ENCODE measurements around the gene GPM6B.

Gene GPM6B

DNA sequence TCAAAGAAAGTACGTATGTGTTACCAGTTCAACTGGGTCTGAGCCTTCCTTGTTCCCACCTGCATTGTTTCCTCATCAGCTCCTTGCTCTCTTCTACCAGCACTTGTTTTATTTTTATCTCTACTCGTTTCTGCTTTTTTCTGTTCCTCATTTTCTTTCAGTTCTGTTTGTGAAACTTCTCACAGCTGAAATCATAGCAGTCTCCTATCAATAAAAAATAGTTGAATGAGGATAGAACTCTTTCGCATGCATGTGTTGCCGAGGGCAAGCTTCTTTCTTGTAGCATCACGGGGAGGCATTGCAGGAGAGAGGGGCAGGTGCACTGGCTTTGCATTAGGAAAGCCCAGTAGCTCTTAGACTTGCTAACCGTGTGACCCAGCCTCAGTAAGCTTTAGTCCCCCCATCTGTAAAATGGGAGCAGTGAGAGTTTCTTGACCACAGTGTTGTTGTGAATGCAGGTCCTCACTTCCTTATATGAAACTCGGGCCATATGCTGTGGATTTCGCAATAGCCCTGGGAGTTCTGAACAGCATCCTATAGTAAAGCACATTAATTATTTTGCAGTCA is 57.7 kb downstream of the GPM6B start:
- DNase-seq (ENCODE audit: low read depth in 1 of 2, low spot score in 1 of 2), result peak; percentile 61 to 65
- Histone ChIP-seq H3K27me3 (ENCODE audit: insufficient read depth, poor library complexity, severe bottlenecking) (no peaks in the 10 kb centered on the region), H3K27ac (replicated peaks) (peak overlapping the region; percentile 56), H3K4me3 (replicated peaks; ENCODE audit: insufficient read depth, low read length) (no peak overlapping the region)
- TF ChIP-seq GABPA (IDR thresholded peaks at IDR 0.05; ENCODE audit: low read depth), result no peak
- TF ChIP-seq SPI1 (IDR thresholded peaks at IDR 0.05; ENCODE audit: borderline replicate concordance, low read depth), result peak; percentile 92

DNA sequence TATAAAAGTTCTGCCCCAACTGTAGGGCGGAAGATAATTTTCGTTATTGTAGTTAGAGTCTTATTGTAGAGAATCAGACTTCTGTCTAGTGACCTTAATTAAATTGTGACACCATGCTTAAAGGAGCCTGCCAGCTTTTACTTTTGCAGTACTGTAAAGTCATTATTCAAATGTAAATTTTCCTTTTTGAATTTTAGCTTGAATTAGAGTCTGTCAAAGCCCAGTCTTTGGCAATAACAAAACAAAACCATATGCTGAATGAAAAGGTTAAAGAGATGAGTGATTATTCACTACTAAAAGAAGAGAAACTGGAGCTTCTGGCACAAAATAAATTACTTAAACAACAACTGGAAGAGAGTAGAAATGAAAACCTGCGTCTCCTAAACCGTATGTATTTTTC is 60.5 kb downstream of the GPM6B start:
- H3K27me3 ChIP-seq (ENCODE audit: insufficient read depth, poor library complexity, severe bottlenecking), result no peaks in the 10 kb centered on the region
- H3K4me3 ChIP-seq (replicated peaks; ENCODE audit: insufficient read depth, low read length), result no peak overlapping the region
- no peak for DNase-seq (ENCODE audit: low read depth in 1 of 2, low spot score in 1 of 2)
- TF ChIP-seq, protein P1, sequence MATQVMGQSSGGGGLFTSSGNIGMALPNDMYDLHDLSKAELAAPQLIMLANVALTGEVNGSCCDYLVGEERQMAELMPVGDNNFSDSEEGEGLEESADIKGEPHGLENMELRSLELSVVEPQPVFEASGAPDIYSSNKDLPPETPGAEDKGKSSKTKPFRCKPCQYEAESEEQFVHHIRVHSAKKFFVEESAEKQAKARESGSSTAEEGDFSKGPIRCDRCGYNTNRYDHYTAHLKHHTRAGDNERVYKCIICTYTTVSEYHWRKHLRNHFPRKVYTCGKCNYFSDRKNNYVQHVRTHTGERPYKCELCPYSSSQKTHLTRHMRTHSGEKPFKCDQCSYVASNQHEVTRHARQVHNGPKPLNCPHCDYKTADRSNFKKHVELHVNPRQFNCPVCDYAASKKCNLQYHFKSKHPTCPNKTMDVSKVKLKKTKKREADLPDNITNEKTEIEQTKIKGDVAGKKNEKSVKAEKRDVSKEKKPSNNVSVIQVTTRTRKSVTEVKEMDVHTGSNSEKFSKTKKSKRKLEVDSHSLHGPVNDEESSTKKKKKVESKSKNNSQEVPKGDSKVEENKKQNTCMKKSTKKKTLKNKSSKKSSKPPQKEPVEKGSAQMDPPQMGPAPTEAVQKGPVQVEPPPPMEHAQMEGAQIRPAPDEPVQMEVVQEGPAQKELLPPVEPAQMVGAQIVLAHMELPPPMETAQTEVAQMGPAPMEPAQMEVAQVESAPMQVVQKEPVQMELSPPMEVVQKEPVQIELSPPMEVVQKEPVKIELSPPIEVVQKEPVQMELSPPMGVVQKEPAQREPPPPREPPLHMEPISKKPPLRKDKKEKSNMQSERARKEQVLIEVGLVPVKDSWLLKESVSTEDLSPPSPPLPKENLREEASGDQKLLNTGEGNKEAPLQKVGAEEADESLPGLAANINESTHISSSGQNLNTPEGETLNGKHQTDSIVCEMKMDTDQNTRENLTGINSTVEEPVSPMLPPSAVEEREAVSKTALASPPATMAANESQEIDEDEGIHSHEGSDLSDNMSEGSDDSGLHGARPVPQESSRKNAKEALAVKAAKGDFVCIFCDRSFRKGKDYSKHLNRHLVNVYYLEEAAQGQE (IDR thresholded peaks at IDR 0.05; ENCODE audit: insufficient replicate concordance, low read depth), result no peak
- TF ChIP-seq, protein P2, sequence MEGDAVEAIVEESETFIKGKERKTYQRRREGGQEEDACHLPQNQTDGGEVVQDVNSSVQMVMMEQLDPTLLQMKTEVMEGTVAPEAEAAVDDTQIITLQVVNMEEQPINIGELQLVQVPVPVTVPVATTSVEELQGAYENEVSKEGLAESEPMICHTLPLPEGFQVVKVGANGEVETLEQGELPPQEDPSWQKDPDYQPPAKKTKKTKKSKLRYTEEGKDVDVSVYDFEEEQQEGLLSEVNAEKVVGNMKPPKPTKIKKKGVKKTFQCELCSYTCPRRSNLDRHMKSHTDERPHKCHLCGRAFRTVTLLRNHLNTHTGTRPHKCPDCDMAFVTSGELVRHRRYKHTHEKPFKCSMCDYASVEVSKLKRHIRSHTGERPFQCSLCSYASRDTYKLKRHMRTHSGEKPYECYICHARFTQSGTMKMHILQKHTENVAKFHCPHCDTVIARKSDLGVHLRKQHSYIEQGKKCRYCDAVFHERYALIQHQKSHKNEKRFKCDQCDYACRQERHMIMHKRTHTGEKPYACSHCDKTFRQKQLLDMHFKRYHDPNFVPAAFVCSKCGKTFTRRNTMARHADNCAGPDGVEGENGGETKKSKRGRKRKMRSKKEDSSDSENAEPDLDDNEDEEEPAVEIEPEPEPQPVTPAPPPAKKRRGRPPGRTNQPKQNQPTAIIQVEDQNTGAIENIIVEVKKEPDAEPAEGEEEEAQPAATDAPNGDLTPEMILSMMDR (IDR thresholded peaks at IDR 0.05; ENCODE audit: insufficient read depth, low read length), result no peak
- TF ChIP-seq GABPA (IDR thresholded peaks at IDR 0.05; ENCODE audit: low read depth) (no peak), SPI1 (IDR thresholded peaks at IDR 0.05; ENCODE audit: borderline replicate concordance, low read depth) (no peak), POLR2AphosphoS5 (IDR thresholded peaks at IDR 0.05; ENCODE audit: low read depth) (no peak)
- peak overlapping the region; percentile 76 for H3K27ac ChIP-seq (replicated peaks)

DNA sequence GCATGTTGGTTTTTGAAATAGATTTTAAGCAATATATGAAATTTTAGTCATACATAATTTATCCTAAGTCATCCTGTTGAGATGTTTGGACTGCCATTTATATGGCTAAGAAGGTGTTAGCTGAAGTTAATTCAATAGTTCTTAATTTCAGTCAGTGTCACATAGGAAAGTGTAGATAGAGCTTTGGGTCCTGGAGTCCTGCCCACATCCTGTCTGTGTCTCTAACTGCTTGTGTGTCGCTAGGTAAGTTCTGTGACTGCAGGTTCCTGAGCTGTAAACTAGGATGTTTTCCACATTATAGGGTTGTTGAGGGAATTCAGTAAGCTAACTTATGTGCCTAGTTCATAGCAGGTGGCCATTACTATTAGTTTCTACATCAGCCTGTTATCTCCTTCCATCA is 61.6 kb downstream of the GPM6B start:
- Histone ChIP-seq H3K4me3 (replicated peaks; ENCODE audit: insufficient read depth, low read length) (no peak overlapping the region), H3K27ac (replicated peaks) (peak overlapping the region; percentile 76), H3K27me3 (ENCODE audit: insufficient read depth, poor library complexity, severe bottlenecking) (no peaks in the 10 kb centered on the region)
- TF ChIP-seq, protein P1 (IDR thresholded peaks at IDR 0.05; ENCODE audit: insufficient replicate concordance, low read depth), result no peak
- peak in 1 of 2 experiments; percentile 42 for DNase-seq (ENCODE audit: low read depth in 1 of 2, low spot score in 1 of 2)

DNA sequence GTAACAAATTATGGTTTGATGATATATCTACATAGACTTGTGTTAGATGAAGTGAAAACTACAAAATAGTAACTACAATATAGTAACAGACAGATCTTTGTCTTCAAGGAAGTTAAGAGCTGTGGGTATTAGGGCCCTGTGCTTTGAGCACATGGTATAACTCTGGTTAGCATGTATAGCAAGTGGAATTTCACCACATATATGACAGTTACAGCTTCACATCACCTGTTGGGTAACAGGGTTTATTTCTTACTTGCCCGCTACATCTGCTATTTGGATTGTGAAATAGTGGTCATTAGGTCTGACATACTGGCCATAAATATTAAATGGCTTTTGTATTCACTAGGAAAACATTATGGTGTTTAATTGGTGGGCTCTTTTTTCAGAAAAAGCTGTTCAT is 62.1 kb downstream of the GPM6B start:
- no peaks in the 10 kb centered on the region for H3K27me3 ChIP-seq (ENCODE audit: insufficient read depth, poor library complexity, severe bottlenecking)
- peak; percentile 66 to 71 for DNase-seq (ENCODE audit: low read depth in 1 of 2, low spot score in 1 of 2)
- no peak overlapping the region for H3K4me3 ChIP-seq (replicated peaks; ENCODE audit: insufficient read depth, low read length)
- H3K27ac ChIP-seq (replicated peaks), result peak overlapping the region; percentile 76
- TF ChIP-seq POLR2AphosphoS5 (IDR thresholded peaks at IDR 0.05; ENCODE audit: low read depth), result peak; percentile 28; the same call in 1 of the 2 replicates
- no peak for TF ChIP-seq GABPA (IDR thresholded peaks at IDR 0.05; ENCODE audit: low read depth)

DNA sequence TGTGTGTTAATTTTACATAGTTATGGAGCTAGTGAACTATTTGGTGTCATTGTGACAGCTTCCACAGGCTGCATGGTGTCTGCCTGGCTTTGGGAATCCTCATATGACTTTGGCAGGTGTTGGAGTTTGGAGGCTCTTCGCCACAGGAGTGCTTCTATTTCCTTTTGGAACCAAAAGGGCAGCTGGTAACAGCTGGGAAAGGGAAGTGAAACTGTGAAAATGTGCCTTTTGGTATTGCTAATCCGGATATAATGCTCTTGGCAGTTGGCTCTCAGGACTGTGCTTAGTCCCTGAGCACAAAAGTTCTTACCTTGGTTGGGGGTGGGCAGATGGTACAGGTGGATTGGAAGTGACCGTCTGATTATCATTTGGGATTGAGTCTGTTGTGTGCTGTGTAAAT is 64.2 kb downstream of the GPM6B start:
- TF ChIP-seq POLR2AphosphoS5 (IDR thresholded peaks at IDR 0.05; ENCODE audit: low read depth), result no peak
- TF ChIP-seq SPI1 (IDR thresholded peaks at IDR 0.05; ENCODE audit: borderline replicate concordance, low read depth), result peak; percentile 57; the same call in 1 of the 2 replicates
- peak; percentile 25 to 51 for DNase-seq (ENCODE audit: low read depth in 1 of 2, low spot score in 1 of 2)
- Histone ChIP-seq H3K27me3 (ENCODE audit: insufficient read depth, poor library complexity, severe bottlenecking) (no peaks in the 10 kb centered on the region), H3K4me3 (replicated peaks; ENCODE audit: insufficient read depth, low read length) (no peak overlapping the region), H3K27ac (replicated peaks) (peak overlapping the region; percentile 58)

DNA sequence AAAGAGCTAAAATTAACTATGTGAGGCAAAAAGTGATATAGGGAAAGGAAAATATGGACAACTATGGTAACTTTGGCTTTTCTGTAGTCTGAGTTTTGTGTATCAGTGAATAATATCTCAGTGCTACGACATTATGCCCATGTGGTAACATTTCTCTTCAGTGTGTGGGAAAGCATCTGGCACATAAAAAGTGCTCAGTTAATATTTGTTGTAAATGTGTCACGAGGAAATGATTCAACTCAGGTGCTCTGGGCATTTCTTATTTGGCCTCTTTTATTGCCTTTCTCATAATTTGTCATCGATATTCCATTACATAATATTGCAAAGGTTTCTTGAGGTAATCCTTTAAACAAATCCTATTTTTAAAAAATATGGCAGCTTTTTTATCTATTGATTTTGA is 64.8 kb downstream of the GPM6B start:
- Histone ChIP-seq H3K27ac (replicated peaks) (peak overlapping the region; percentile 58), H3K27me3 (ENCODE audit: insufficient read depth, poor library complexity, severe bottlenecking) (no peaks in the 10 kb centered on the region), H3K4me3 (replicated peaks; ENCODE audit: insufficient read depth, low read length) (no peak overlapping the region)
- TF ChIP-seq, protein P2 (IDR thresholded peaks at IDR 0.05; ENCODE audit: insufficient read depth, low read length), result no peak
- TF ChIP-seq, protein P1 (IDR thresholded peaks at IDR 0.05; ENCODE audit: insufficient replicate concordance, low read depth), result no peak
- no peak for TF ChIP-seq SPI1 (IDR thresholded peaks at IDR 0.05; ENCODE audit: borderline replicate concordance, low read depth)
- TF ChIP-seq GABPA (IDR thresholded peaks at IDR 0.05; ENCODE audit: low read depth), result no peak
- TF ChIP-seq POLR2AphosphoS5 (IDR thresholded peaks at IDR 0.05; ENCODE audit: low read depth), result no peak
- DNase-seq (ENCODE audit: low read depth in 1 of 2, low spot score in 1 of 2), result no peak
